GM12878 (cell line): ENCODE results near the gene APOL4. TPM values are rescaled to one million over a fixed set of nuclear protein-coding genes. Genes with fewer than 3 reads are reported as not detected.

ENCODE experiments used
- ASH2L ChIP-seq: fragments of 300-600, 200-600 bp; sonication (generic); IDR thresholded peaks from 2 replicates; pipeline ENCODE4 v1.6.1; 2017; ENCODE audit warnings: low read depth, mild to moderate bottlenecking, borderline replicate concordance
- EZH2 ChIP-seq: IDR thresholded peaks from 2 replicates; pipeline ENCODE4 v1.6.1; 2012; ENCODE audit warnings: low read depth, mild to moderate bottlenecking, control low read depth, inconsistent platforms, low read length, borderline replicate concordance; ENCODE audit not compliant: control insufficient read depth
- FOXK2 ChIP-seq: fragments of 450-650 bp; IDR thresholded peaks from 2 replicates; pipeline ENCODE4 v1.6.1; 2017; ENCODE audit warnings: mild to moderate bottlenecking, moderate library complexity
- RCOR1 ChIP-seq: conservative IDR thresholded peaks from 2 replicates; pipeline ENCODE4 v1.6.1; 2012; ENCODE audit warnings: low read depth, low read length, improper control_type of control experiment
- YBX1 ChIP-seq: fragments of 450-650 bp; IDR thresholded peaks from 2 replicates; pipeline ENCODE4 v1.6.1; 2016; ENCODE audit warnings: antibody characterized with exemption
- polyA plus RNA-seq, 11 experiments: library from polyadenylated mRNA; depleted of rRNA in 4 of 11; unstranded in 6 of 11; stranded (reverse) in 5 of 11; fragments of >200 nt; fragmentation: Nextera tagmentation in 4 of 11; fragmentation: Illumina TruSeq in 1 of 11; extraction: Ambion mirVana in 4 of 11; extraction: Trizol in 1 of 11; gene quantifications; 1 replicate in 1 of 11; 2 replicates in 10 of 11; pipeline versions ENCODE4 v1.2.1 to v1.2.3, GENCODE V29; 2011 to 2016; ENCODE audit warnings: inconsistent platforms in 2 of 11, missing spikeins in 2 of 11, low read depth in 1 of 11
- total RNA-seq, 4 experiments: library from RNA; depleted of rRNA in 3 of 4; stranded (reverse); fragments of >200 nt in 3 of 4; fragmentation: Illumina TruSeq in 1 of 4; extraction: Trizol in 1 of 4; gene quantifications; 2 replicates each; pipeline versions ENCODE4 v1.2.1 to v1.2.3, GENCODE V29; 2013 to 2021
- TF ChIP-seq, protein P1 (sequence below): fragments of 450-650 bp; IDR thresholded peaks from 2 replicates; pipeline ENCODE4 v1.6.1; 2017; ENCODE audit warnings: mild to moderate bottlenecking, moderate library complexity

APOL4 gene
- total and polyA plus RNA-seq, 10 of the 15 experiments (the other 5 are each of a cell fraction or from before 2014, with no cell fraction given): 0.03 to 0.24 (median 0.19) TPM; not detected in 7

DNA sequence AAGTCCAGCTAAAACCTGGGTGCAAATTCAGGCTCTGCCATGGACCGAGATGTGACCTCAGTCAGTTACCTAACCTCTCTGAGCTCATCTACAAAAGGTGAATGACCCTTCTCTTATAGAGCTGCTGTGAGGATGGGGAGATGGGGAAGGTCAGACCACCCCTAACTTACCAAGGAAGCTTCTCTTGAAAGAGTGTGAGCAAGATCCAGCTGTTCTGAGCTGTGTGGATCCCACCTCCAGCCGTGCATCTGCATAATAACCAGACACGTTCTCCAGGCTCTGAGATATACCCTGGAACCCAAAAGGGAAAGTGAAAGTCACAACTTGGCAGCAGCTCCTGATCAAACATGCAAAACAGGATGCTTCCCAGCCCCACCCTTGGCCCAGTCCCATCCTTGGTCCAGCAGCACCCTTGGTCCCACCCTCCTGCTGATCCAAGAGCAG, 41.1 kb downstream of the APOL4 start, which contains the start of gene APOL3 (continued):
- TF ChIP-seq ASH2L: no peak
- TF ChIP-seq, protein P1, sequence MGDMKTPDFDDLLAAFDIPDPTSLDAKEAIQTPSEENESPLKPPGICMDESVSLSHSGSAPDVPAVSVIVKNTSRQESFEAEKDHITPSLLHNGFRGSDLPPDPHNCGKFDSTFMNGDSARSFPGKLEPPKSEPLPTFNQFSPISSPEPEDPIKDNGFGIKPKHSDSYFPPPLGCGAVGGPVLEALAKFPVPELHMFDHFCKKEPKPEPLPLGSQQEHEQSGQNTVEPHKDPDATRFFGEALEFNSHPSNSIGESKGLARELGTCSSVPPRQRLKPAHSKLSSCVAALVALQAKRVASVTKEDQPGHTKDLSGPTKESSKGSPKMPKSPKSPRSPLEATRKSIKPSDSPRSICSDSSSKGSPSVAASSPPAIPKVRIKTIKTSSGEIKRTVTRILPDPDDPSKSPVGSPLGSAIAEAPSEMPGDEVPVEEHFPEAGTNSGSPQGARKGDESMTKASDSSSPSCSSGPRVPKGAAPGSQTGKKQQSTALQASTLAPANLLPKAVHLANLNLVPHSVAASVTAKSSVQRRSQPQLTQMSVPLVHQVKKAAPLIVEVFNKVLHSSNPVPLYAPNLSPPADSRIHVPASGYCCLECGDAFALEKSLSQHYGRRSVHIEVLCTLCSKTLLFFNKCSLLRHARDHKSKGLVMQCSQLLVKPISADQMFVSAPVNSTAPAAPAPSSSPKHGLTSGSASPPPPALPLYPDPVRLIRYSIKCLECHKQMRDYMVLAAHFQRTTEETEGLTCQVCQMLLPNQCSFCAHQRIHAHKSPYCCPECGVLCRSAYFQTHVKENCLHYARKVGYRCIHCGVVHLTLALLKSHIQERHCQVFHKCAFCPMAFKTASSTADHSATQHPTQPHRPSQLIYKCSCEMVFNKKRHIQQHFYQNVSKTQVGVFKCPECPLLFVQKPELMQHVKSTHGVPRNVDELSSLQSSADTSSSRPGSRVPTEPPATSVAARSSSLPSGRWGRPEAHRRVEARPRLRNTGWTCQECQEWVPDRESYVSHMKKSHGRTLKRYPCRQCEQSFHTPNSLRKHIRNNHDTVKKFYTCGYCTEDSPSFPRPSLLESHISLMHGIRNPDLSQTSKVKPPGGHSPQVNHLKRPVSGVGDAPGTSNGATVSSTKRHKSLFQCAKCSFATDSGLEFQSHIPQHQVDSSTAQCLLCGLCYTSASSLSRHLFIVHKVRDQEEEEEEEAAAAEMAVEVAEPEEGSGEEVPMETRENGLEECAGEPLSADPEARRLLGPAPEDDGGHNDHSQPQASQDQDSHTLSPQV: no peak
- no peak for TF ChIP-seq FOXK2
- TF ChIP-seq YBX1: no peak
- TF ChIP-seq RCOR1: no peak
- TF ChIP-seq EZH2: no peak
